Upper lobe of left lung (tissue), 4 donors: ENCODE data around the gene OR5AK2.

Experiments used
- POLR2A ChIP-seq, 4 donors: fragments of 450-650 bp; IDR thresholded peaks; one replicate each; pipeline ENCODE4 v1.5.1; 2016 to 2017; ENCODE audit warnings: antibody characterized with exemption in 4 of 4, mild to moderate bottlenecking in 2 of 4
- TF ChIP-seq, protein P1 (sequence below), 6 experiments: fragments of 450-650 bp in 4 of 6; fragments of 200-600 bp in 2 of 6; sonication (generic) in 2 of 6; IDR thresholded peaks; one replicate each; pipeline ENCODE4 v1.5.1; 2016 to 2019; ENCODE audit warnings: antibody characterized with exemption in 6 of 6

DNA sequence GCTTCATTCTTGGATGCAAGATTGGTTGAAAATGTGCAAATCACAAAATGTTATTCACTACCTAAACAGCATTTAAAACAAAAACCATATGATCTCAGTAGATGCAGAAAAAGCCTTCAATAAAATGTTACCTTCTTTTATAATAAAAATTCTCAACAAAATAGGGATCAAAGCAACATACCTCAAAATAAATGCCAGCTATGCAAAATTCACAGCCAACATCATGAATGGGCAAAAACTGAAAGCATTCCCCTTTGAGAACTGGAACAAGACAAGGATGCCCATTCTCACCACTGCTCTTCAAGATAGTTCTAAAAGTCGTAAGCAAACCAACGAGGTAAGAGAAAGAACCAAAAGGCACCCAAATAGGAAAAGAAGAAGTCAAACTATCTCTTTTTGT is 2.0 kb downstream of the OR5AK2 start:
- TF ChIP-seq, protein P1, sequence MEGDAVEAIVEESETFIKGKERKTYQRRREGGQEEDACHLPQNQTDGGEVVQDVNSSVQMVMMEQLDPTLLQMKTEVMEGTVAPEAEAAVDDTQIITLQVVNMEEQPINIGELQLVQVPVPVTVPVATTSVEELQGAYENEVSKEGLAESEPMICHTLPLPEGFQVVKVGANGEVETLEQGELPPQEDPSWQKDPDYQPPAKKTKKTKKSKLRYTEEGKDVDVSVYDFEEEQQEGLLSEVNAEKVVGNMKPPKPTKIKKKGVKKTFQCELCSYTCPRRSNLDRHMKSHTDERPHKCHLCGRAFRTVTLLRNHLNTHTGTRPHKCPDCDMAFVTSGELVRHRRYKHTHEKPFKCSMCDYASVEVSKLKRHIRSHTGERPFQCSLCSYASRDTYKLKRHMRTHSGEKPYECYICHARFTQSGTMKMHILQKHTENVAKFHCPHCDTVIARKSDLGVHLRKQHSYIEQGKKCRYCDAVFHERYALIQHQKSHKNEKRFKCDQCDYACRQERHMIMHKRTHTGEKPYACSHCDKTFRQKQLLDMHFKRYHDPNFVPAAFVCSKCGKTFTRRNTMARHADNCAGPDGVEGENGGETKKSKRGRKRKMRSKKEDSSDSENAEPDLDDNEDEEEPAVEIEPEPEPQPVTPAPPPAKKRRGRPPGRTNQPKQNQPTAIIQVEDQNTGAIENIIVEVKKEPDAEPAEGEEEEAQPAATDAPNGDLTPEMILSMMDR (IDR thresholded peaks at IDR 0.05), result no peak
- no peak for TF ChIP-seq POLR2A (IDR thresholded peaks at IDR 0.05)
